Stimulated activated naive CD4-positive, alpha-beta T cell treated with Interleukin-2 at 50 U/mL for 16 hours (primary cell): ENCODE results near the gene SPATA2L.

Experiments
- DNase-seq: peaks from one replicate; lab custom pipeline; 2025; lab: John Stamatoyannopoulos, UW

Gene SPATA2L

GRCh38 chr16:89727406-89728120, 26.1 kb upstream of the SPATA2L start:
- no peak for DNase-seq

- peak; percentile 63 for DNase-seq
Measured at GRCh38 chr16:89723279-89724250, 22.1 kb upstream of the SPATA2L start.

- peak; percentile 63 for DNase-seq
Measured at GRCh38 chr16:89722392-89723278, 21.1 kb upstream of the SPATA2L start.

GRCh38 chr16:89721546-89722391, 20.3 kb upstream of the SPATA2L start:
- peak; percentile 85 for DNase-seq

GRCh38 chr16:89720813-89721545, 19.5 kb upstream of the SPATA2L start, which contains the start of the genes VPS9D1 and ZNF276:
Gene VPS9D1, minus strand, starts transcription at chr16:89720898. Its CDS starts 37 bp downstream, at chr16:89720861.
Gene ZNF276, plus strand, starts transcription at chr16:89721537. Its CDS starts 104 bp downstream, at chr16:89721641.
- DNase-seq, result peak; percentile 81

- no peak for DNase-seq
Measured at GRCh38 chr16:89720551-89720812, 19.0 kb upstream of the SPATA2L start.

- no peak for DNase-seq
Measured at GRCh38 chr16:89717688-89718505, 16.4 kb upstream of the SPATA2L start.

GRCh38 chr16:89716916-89717687, 15.6 kb upstream of the SPATA2L start:
- no peak for DNase-seq

GRCh38 chr16:89716493-89716892, 15.0 kb upstream of the SPATA2L start:
- DNase-seq, result no peak

GRCh38 chr16:89712274-89712781, 10.8 kb upstream of the SPATA2L start:
- no peak for DNase-seq

GRCh38 chr16:89711601-89712273, 10.2 kb upstream of the SPATA2L start:
- peak; percentile 55 for DNase-seq

GRCh38 chr16:89710709-89711564, 9.4 kb upstream of the SPATA2L start:
- DNase-seq, result no peak

GRCh38 chr16:89709716-89710432, 8.4 kb upstream of the SPATA2L start:
- no peak for DNase-seq

- DNase-seq, result no peak
Measured at GRCh38 chr16:89709166-89709565, 7.7 kb upstream of the SPATA2L start.

GRCh38 chr16:89708481-89708931, 7.0 kb upstream of the SPATA2L start:
- no peak for DNase-seq

GRCh38 chr16:89707695-89708094, 6.2 kb upstream of the SPATA2L start:
- DNase-seq, result no peak
